ENCODE results near the gene RSU1. TPM values are rescaled to one million over a fixed set of nuclear protein-coding genes. Genes with fewer than 3 reads are reported as not detected.

Gene RSU1
- total RNA-seq, 1 experiment from 2014 or later, result 54.4 TPM

GRCh38 chr10:16769331-16769730 is 47.9 kb downstream of the RSU1 start:
- ChIA-PET CTCF (interaction anchor here (1.0 kb wide), 1 partner anchor 868 kb away, joined by 3 read pairs; no protein-coding TSS in a partner anchor), POLR2A (no interaction called here)
- TF ChIP-seq CTCF (IDR thresholded peaks at IDR 0.05; ENCODE audit: unreplicated experiment), result no peak
- no peak overlapping the region for H3K4me3 Mint-ChIP-seq (ENCODE audit: unreplicated experiment)
- H3K27ac Mint-ChIP-seq (ENCODE audit: low read depth, unreplicated experiment), result no peak overlapping the region
- no peaks in the 10 kb centered on the region for H3K9me3 Mint-ChIP-seq (ENCODE audit: unreplicated experiment)
- no peaks in the 10 kb centered on the region for H3K4me1 Mint-ChIP-seq (ENCODE audit: insufficient read depth, unreplicated experiment)
- no peak for DNase-seq (ENCODE audit: unreplicated experiment)
- peaks cover 8% of the 10 kb centered on the region for H3K36me3 Mint-ChIP-seq (ENCODE audit: insufficient read depth, unreplicated experiment)
- intact Hi-C loops (cut with micrococcal nuclease), result no loop called here
- H3K27me3 Mint-ChIP-seq (ENCODE audit: insufficient read depth, unreplicated experiment), result no peaks in the 10 kb centered on the region
- no TSS peak for BruUV-seq (replicated peaks)

DNA sequence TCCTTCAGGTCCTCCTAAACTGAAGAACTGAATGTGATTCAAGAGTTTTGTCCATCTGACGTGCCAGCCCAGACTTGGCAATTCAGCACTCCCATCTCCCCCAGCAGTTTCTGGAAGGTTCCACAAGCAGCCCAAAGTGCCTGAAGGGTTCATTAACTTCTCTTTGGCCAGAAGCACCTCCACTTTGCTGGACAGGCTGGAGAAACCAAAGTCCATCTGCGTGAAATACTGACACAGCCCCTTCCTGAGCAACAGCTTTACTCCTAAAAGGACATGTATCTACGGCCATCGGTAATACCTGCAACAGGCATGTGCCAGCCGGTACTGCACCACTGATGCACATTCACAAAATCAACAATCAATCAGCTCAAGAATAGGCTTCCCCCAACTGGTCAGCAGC is 48.5 kb downstream of the RSU1 start:
- no peaks in the 10 kb centered on the region for H3K27me3 Mint-ChIP-seq (ENCODE audit: insufficient read depth, unreplicated experiment)
- intact Hi-C loops (cut with micrococcal nuclease), result no loop called here
- POLR2A ChIA-PET, result no interaction called here
- H3K36me3 Mint-ChIP-seq (ENCODE audit: insufficient read depth, unreplicated experiment), result peaks cover 11% of the 10 kb centered on the region
- H3K27ac Mint-ChIP-seq (ENCODE audit: low read depth, unreplicated experiment), result no peak overlapping the region
- no peaks in the 10 kb centered on the region for H3K4me1 Mint-ChIP-seq (ENCODE audit: insufficient read depth, unreplicated experiment)
- CTCF ChIA-PET, result interaction anchor here (1.0 kb wide), 1 partner anchor 867 kb away, joined by 3 read pairs; no protein-coding TSS in a partner anchor
- BruUV-seq (replicated peaks), result no TSS peak
- no peak overlapping the region for H3K4me3 Mint-ChIP-seq (ENCODE audit: unreplicated experiment)
- no peak for DNase-seq (ENCODE audit: unreplicated experiment)
- H3K9me3 Mint-ChIP-seq (ENCODE audit: unreplicated experiment), result no peaks in the 10 kb centered on the region
- no peak for TF ChIP-seq CTCF (IDR thresholded peaks at IDR 0.05; ENCODE audit: unreplicated experiment)

DNA sequence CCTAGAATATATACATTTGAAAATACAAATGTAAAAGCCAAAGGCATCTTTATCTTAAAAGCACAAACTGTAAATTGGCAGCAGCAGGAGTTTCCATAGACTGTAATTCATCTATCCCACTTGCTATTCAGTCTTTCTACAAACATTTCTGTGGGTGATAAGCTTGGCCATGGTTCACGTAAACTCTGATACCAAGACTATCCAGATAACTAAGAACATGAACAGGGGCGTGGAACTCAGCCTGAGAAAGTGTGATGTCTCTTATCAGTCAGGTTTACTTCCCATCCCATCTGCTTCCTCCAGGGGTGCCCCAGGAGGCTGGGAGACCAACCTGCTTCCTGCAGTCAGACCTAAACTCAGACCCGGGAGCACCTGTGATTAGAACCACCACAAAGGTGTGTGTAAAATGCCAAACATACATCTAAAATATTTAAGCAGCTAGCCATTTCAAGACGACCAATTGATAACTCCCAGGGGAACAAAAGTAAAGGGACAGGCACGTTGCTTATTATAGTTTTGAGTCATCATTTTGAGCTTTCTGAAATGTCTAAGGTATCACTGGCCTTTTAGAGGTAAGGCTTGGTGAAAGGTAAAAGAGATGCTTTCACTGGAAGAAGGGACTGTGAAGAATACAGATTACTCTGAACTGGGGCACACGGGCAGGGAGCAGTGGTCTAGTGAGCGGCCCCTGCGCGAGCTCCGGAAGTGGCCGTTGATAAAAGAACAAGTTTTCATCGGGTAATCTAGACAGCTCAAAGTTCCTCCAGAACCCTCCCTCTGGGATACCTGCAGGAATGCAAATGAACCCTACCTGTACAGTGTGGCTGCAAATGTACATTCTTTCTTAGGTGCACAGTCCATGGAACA is 51.5 kb downstream of the RSU1 start:
- TF ChIP-seq CTCF (IDR thresholded peaks at IDR 0.05; ENCODE audit: unreplicated experiment), result no peak
- Mint-ChIP-seq H3K9me3 (ENCODE audit: unreplicated experiment) (no peaks in the 10 kb centered on the region), H3K27me3 (ENCODE audit: insufficient read depth, unreplicated experiment) (no peaks in the 10 kb centered on the region), H3K27ac (ENCODE audit: low read depth, unreplicated experiment) (no peak overlapping the region), H3K36me3 (ENCODE audit: insufficient read depth, unreplicated experiment) (peaks cover 22% of the 10 kb centered on the region), H3K4me1 (ENCODE audit: insufficient read depth, unreplicated experiment) (no peaks in the 10 kb centered on the region), H3K4me3 (ENCODE audit: unreplicated experiment) (no peak overlapping the region)
- POLR2A ChIA-PET, result no interaction called here
- CTCF ChIA-PET, result interaction anchor here (0.6 to 1.8 kb wide), 2 partner anchors 12 to 117 kb away, joined by 4 to 10 read pairs; no protein-coding TSS in a partner anchor
- intact Hi-C loops (cut with micrococcal nuclease), result no loop called here
- no TSS peak for BruUV-seq (replicated peaks)
- no peak for DNase-seq (ENCODE audit: unreplicated experiment)

DNA sequence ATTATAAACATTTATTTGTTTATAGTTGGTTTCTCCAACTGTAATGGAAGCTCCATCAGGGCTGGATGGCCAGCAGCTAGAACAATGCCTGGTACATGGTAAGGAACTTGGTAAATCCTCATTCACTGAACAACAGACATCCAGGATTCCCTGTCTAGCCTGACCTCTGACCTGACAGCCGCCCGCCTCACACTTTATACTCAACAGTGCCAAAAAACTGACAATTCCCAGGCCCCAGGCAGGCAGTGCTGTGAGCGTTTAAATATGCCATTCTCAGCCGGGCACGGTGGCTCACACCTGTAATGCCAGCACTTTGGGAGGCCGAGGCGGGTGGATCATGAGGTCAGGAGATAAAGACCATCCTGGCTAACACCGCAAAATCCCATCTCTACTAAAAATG is 55.9 kb downstream of the RSU1 start:
- Mint-ChIP-seq H3K4me3 (ENCODE audit: unreplicated experiment) (no peak overlapping the region), H3K27ac (ENCODE audit: low read depth, unreplicated experiment) (no peak overlapping the region), H3K9me3 (ENCODE audit: unreplicated experiment) (no peaks in the 10 kb centered on the region), H3K27me3 (ENCODE audit: insufficient read depth, unreplicated experiment) (no peaks in the 10 kb centered on the region), H3K4me1 (ENCODE audit: insufficient read depth, unreplicated experiment) (no peaks in the 10 kb centered on the region), H3K36me3 (ENCODE audit: insufficient read depth, unreplicated experiment) (peaks cover 17% of the 10 kb centered on the region)
- POLR2A ChIA-PET, result no interaction called here
- CTCF ChIA-PET, result interaction anchor here (0.7 to 1.5 kb wide), 4 partner anchors 9 to 859 kb away, joined by 3 to 8 read pairs (median 6); no protein-coding TSS in a partner anchor
- DNase-seq (ENCODE audit: unreplicated experiment), result no peak
- no peak for TF ChIP-seq CTCF (IDR thresholded peaks at IDR 0.05; ENCODE audit: unreplicated experiment)
- BruUV-seq (replicated peaks), result no TSS peak
- intact Hi-C loops (cut with micrococcal nuclease), result no loop called here
